PC-9 (cell line): ENCODE measurements around the gene LONP2. TPM values are rescaled to one million over a fixed set of nuclear protein-coding genes. Genes with fewer than 3 reads are reported as not detected.
A peak's percentile ranks its signal among the peaks of the same experiment; 100 is the strongest.

Experiments
- BruUV-seq: library from RNA; stranded (reverse); fragments of 400-500 nt; replicated peaks from 2 replicates; lab custom pipeline; 2021; lab: Mats Ljungman, UMichigan
- CTCF ChIA-PET: fragments of 300-600 bp; sonication (Branson Sonifier 250); formaldehyde crosslinking; loops from one replicate; lab custom pipeline; 2022; ENCODE audit warnings: antibody characterized with exemption; lab: Charles Lee
- POLR2A ChIA-PET: fragments of 300-600 bp; sonication (Branson Sonifier 250); formaldehyde crosslinking; loops from one replicate; lab custom pipeline; 2022; ENCODE audit warnings: antibody characterized with exemption; ENCODE audit not compliant: unreplicated experiment; lab: Charles Lee
- DNase-seq, 2 experiments: peaks; one replicate each; pipeline versions ENCODE4 v3.0.0 to v3.0.0-alpha.2; 2015 to 2022; ENCODE audit warnings: mixed read lengths in 1 of 2
- H2AFZ ChIP-seq: fragments of 200-600 bp; sonication (generic); 2 replicates; pipeline ENCODE4 v1.8.1; 2017; ENCODE audit warnings: antibody characterized with exemption
- H3F3A ChIP-seq: fragments of 200-600 bp; sonication (generic); 2 replicates; pipeline ENCODE4 v1.8.1; 2017; ENCODE audit warnings: antibody characterized with exemption, mild to moderate bottlenecking, low read depth; ENCODE audit not compliant: insufficient read depth
- H3K27ac ChIP-seq: fragments of 200-600 bp; sonication (generic); 2 replicates; pipeline ENCODE4 v1.6.1; 2016; ENCODE audit warnings: mixed run types
- H3K27me3 ChIP-seq: fragments of 200-600 bp; sonication (generic); 2 replicates; pipeline ENCODE4 v1.6.1; 2016; ENCODE audit warnings: low read depth, mixed run types; ENCODE audit not compliant: insufficient read depth
- H3K36me3 ChIP-seq: fragments of 200-600 bp; sonication (generic); 2 replicates; pipeline ENCODE4 v1.6.1; 2016; ENCODE audit warnings: low read depth, mixed run types
- H3K4me1 ChIP-seq: fragments of 200-600 bp; sonication (generic); replicated peaks from 2 replicates; pipeline ENCODE4 v1.6.1; 2016; ENCODE audit warnings: mixed run types; ENCODE audit not compliant: insufficient read depth
- H3K4me2 ChIP-seq: fragments of 200-600 bp; sonication (generic); 2 replicates; pipeline ENCODE4 v1.6.1; 2017; ENCODE audit warnings: mixed run types
- H3K4me3 ChIP-seq: fragments of 200-600 bp; sonication (generic); 2 replicates; pipeline ENCODE4 v1.6.1; 2016; ENCODE audit warnings: mixed run types
- H3K79me2 ChIP-seq: fragments of 200-600 bp; sonication (generic); 2 replicates; pipeline ENCODE4 v1.6.1; 2017; ENCODE audit warnings: low read depth, mixed run types
- H3K9me2 ChIP-seq: fragments of 200-600 bp; sonication (generic); 2 replicates; pipeline ENCODE4 v1.8.1; 2017; ENCODE audit warnings: mild to moderate bottlenecking; ENCODE audit not compliant: insufficient read depth
- H3K9me3 ChIP-seq: fragments of 200-600 bp; sonication (generic); 2 replicates; pipeline ENCODE4 v1.8.1; 2016; ENCODE audit warnings: low read depth; ENCODE audit not compliant: insufficient read depth
- H4K20me1 ChIP-seq: fragments of 200-600 bp; sonication (generic); 2 replicates; pipeline ENCODE4 v1.8.1; 2017; ENCODE audit not compliant: insufficient read depth
- CTCF ChIP-seq: fragments of 200-600 bp; sonication (generic); conservative IDR thresholded peaks from 2 replicates; pipeline ENCODE4 v1.6.1; 2017; ENCODE audit warnings: mixed run types, antibody characterized with exemption, mild to moderate bottlenecking, moderate library complexity
- EZH2 ChIP-seq: fragments of 200-600 bp; sonication (generic); IDR thresholded peaks from 2 replicates; pipeline ENCODE4 v1.8.0; 2017; ENCODE audit warnings: antibody characterized with exemption, low read depth
- intact Hi-C: fragments of 100-400 bp; cut with micrococcal nuclease; formaldehyde crosslinking; loops from one replicate; pipeline ENCODE4 v1.10.0; 2022; ENCODE audit not compliant: unreplicated experiment
- total RNA-seq: library from RNA; stranded (reverse); gene quantifications from 2 replicates; pipeline ENCODE4 v1.2.3, GENCODE V29; 2021

Gene LONP2
- total RNA-seq, 1 experiment from 2014 or later, result 47.0 TPM

GRCh38 chr16:48292452-48292851 is 48.4 kb downstream of the LONP2 start:
- Histone ChIP-seq H3K27ac (peak overlapping the region; percentile 35), H3K4me1 (peaks cover 39% of the 10 kb centered on the region), H2AFZ (no peak overlapping the region), H3K79me2 (peaks cover 6% of the 10 kb centered on the region), H3F3A (peaks cover 19% of the 10 kb centered on the region), H3K4me3 (no peak overlapping the region), H3K4me2 (0 out of 2 replicates have a peak overlapping the region, but pooled peaks have one; percentile 14), H3K9me2 (no peaks in the 10 kb centered on the region), H3K9me3 (no peaks in the 10 kb centered on the region), H3K36me3 (peaks cover 16% of the 10 kb centered on the region), H3K27me3 (no peaks in the 10 kb centered on the region), H4K20me1 (no peaks in the 10 kb centered on the region)
- intact Hi-C loops, result no loop called here
- DNase-seq, result no peak
- POLR2A ChIA-PET, result no interaction called here
- CTCF ChIA-PET, result no interaction called here
- TF ChIP-seq CTCF (no peak), EZH2 (no peak)
- BruUV-seq, result no TSS peak

- no peak for TF ChIP-seq EZH2
- TF ChIP-seq CTCF, result no peak
- Histone ChIP-seq H3K27me3 (no peaks in the 10 kb centered on the region), H3K36me3 (peaks cover 19% of the 10 kb centered on the region), H2AFZ (no peak overlapping the region), H3K4me2 (peak overlapping the region; percentile 67), H3K4me3 (peak overlapping the region; percentile 8; the same call in 1 of the 2 replicates), H3K79me2 (peaks cover 6% of the 10 kb centered on the region), H3K4me1 (peaks cover 40% of the 10 kb centered on the region), H3K9me2 (no peaks in the 10 kb centered on the region), H4K20me1 (no peaks in the 10 kb centered on the region), H3K27ac (peak overlapping the region; percentile 78), H3K9me3 (no peaks in the 10 kb centered on the region), H3F3A (peaks cover 19% of the 10 kb centered on the region)
- ChIA-PET CTCF (no interaction called here), POLR2A (interaction anchor here (0.7 kb wide), 2 partner anchors 105 to 1019 kb away, joined by 5 to 7 read pairs; no protein-coding TSS in a partner anchor)
- intact Hi-C loops, result loop anchor here (5.0 kb wide), 1 partner anchor 328 kb away; no protein-coding TSS in a partner anchor
- BruUV-seq, result no TSS peak
- no peak for DNase-seq
These were observed 50.6 kb downstream of the LONP2 start for GRCh38 chr16:48294724-48295123.

GRCh38 chr16:48295488-48296281 is 51.6 kb downstream of the LONP2 start:
- Histone ChIP-seq H3K4me3 (peak overlapping the region; percentile 8; the same call in 1 of the 2 replicates), H3K4me2 (peak overlapping the region; percentile 67), H3K36me3 (peaks cover 25% of the 10 kb centered on the region), H3K79me2 (peaks cover 6% of the 10 kb centered on the region), H3K9me3 (no peaks in the 10 kb centered on the region), H3F3A (peaks cover 19% of the 10 kb centered on the region), H4K20me1 (no peaks in the 10 kb centered on the region), H2AFZ (no peak overlapping the region), H3K27me3 (no peaks in the 10 kb centered on the region), H3K27ac (peak overlapping the region; percentile 78), H3K9me2 (no peaks in the 10 kb centered on the region), H3K4me1 (peaks cover 50% of the 10 kb centered on the region)
- TF ChIP-seq CTCF (no peak), EZH2 (no peak)
- BruUV-seq, result no TSS peak
- intact Hi-C loops, result loop anchor here (5.0 kb wide), 1 partner anchor 327 kb away; no protein-coding TSS in a partner anchor
- CTCF ChIA-PET, result no interaction called here
- DNase-seq, result peak in 1 of 2 experiments; percentile 87
- POLR2A ChIA-PET, result interaction anchor here (0.6 kb wide), 1 partner anchor 279 kb away, joined by 7 read pairs; no protein-coding TSS in a partner anchor
